ENCODE data around the gene SMYD2.

GRCh38 chr1:214295934-214296333 is 15.0 kb downstream of the SMYD2 start:
- no peak for TF ChIP-seq POLR2AphosphoS5 (IDR thresholded peaks at IDR 0.05; ENCODE audit: low read depth, low read length)
- no peak for TF ChIP-seq TAF1 (IDR thresholded peaks at IDR 0.05; ENCODE audit: borderline replicate concordance, insufficient read depth, low read length)
- no peak for TF ChIP-seq REST (IDR thresholded peaks at IDR 0.05; ENCODE audit: insufficient read depth in 1 of 2, low read depth in 2 of 2, low read length in 2 of 2)
